ENCODE measurements around the gene MAN1A2. TPM values are rescaled to one million over a fixed set of nuclear protein-coding genes. Genes with fewer than 3 reads are reported as not detected.

MAN1A2 gene
- total and polyA plus RNA-seq, 11 donors = 5.1 to 36.5 (median 19.9) TPM

- Histone ChIP-seq H3K9me3 (peaks cover 0 to 5% (median 0%) of the 10 kb centered on the region in 12 donors), H3K36me3 (no peaks in the 10 kb centered on the region), H3K4me1 (peaks cover 4 to 66% (median 30%) of the 10 kb centered on the region in 12 donors), H3K27me3 (no peaks in the 10 kb centered on the region), H3K4me3 (peak overlapping the region in 9 of 12 donors; percentile 73 to 94 (median 91)), H3K27ac (peak overlapping the region in 1 of 12 donors; percentile 15)
- intact Hi-C loops (cut with DNase I) = no loop called here
- ATAC-seq = no peak
- DNase-seq = no peak
- TF ChIP-seq, protein P1, sequence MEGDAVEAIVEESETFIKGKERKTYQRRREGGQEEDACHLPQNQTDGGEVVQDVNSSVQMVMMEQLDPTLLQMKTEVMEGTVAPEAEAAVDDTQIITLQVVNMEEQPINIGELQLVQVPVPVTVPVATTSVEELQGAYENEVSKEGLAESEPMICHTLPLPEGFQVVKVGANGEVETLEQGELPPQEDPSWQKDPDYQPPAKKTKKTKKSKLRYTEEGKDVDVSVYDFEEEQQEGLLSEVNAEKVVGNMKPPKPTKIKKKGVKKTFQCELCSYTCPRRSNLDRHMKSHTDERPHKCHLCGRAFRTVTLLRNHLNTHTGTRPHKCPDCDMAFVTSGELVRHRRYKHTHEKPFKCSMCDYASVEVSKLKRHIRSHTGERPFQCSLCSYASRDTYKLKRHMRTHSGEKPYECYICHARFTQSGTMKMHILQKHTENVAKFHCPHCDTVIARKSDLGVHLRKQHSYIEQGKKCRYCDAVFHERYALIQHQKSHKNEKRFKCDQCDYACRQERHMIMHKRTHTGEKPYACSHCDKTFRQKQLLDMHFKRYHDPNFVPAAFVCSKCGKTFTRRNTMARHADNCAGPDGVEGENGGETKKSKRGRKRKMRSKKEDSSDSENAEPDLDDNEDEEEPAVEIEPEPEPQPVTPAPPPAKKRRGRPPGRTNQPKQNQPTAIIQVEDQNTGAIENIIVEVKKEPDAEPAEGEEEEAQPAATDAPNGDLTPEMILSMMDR (IDR thresholded peaks at IDR 0.05) = no peak
- no peak for TF ChIP-seq POLR2A (IDR thresholded peaks at IDR 0.05)
Observed at GRCh38 chr1:117370509-117370908, 3.3 kb downstream of the MAN1A2 start.

DNA sequence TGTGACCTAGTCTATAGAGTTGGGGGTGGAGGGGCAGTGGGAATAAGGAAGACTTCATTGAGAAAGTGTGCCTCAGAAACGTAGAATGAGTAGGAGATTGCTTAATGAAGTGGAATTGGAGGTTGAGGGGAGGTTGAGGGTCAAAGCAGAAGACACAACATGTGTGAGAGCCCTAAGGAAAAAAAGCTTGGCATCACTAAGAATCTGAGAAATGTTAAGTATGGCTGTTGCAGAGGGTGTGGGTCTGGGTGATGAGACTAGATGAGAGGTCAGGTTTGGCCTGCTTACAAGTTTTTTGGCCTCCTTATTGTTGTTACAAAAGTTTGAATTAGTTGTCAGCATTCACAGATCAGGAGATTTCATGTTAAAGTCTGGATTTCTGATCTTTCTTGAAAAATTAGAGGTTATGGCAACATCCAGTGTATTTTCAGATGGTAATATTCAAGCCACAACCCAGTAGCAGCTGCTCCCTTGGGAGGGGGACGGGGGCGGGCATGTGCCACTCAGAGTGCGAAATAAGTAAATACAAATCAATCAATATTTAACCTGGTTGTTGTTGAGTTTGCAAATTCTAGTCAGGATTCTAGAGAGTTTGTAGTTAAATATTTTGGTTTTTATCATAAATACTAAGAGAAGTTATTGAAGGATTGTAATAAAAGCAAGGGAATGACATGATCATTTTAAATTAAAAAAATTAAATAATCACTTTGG is 4.3 kb downstream of the MAN1A2 start:
- no peak for DNase-seq
- peak overlapping the region in 1 of 12 donors; percentile 93 for H3K4me3 ChIP-seq
- TF ChIP-seq POLR2A (IDR thresholded peaks at IDR 0.05) = no peak
- TF ChIP-seq, protein P1 (IDR thresholded peaks at IDR 0.05) = no peak
- peaks cover 0 to 59% (median 23%) of the 10 kb centered on the region in 12 donors for H3K4me1 ChIP-seq
- no peaks in the 10 kb centered on the region for H3K36me3 ChIP-seq
- peaks cover 0 to 5% (median 0%) of the 10 kb centered on the region in 12 donors for H3K9me3 ChIP-seq
- intact Hi-C loops (cut with DNase I) = no loop called here
- no peaks in the 10 kb centered on the region for H3K27me3 ChIP-seq
- 83 to 86% (median 85%) methylated on average over 4 of the region's 4 CpGs for WGBS, 4 donors
- no peak for ATAC-seq
- H3K27ac ChIP-seq = no peak overlapping the region

GRCh38 chr1:117372863-117373412 is 5.7 kb downstream of the MAN1A2 start:
- H3K4me1 ChIP-seq = peaks cover 0 to 59% (median 23%) of the 10 kb centered on the region in 12 donors
- no peaks in the 10 kb centered on the region for H3K27me3 ChIP-seq
- TF ChIP-seq, protein P1 (IDR thresholded peaks at IDR 0.05) = no peak
- TF ChIP-seq POLR2A (IDR thresholded peaks at IDR 0.05) = no peak
- H3K4me3 ChIP-seq = no peak overlapping the region
- intact Hi-C loops (cut with DNase I) = no loop called here
- no peak for ATAC-seq
- H3K36me3 ChIP-seq = no peaks in the 10 kb centered on the region
- peaks cover 0 to 5% (median 0%) of the 10 kb centered on the region in 12 donors for H3K9me3 ChIP-seq
- no peak overlapping the region for H3K27ac ChIP-seq
- WGBS, 4 donors = 89 to 94% (median 91%) methylated on average over 5 of the region's 5 CpGs
- no peak for DNase-seq

DNA sequence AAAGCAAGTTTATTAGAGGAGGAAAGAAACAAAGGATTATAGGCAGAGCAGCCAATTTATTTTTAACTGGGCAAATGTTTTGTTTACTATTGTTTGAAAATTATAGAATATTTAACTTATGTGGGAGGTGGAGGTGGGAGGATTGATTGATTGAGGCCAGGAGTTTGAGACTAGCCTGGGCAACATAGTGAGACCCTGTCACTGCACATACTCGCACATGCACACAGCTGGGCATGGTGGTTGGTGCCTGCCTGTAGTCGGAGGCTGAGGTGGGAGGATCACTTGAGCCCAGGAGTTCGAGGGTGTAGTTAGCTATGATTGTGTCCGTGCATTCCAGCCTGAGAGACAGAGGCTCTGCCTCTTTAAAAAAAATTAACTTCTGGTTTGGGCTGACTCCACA is 6.7 kb downstream of the MAN1A2 start:
- no peaks in the 10 kb centered on the region for H3K36me3 ChIP-seq
- ATAC-seq (no peak), DNase-seq (no peak)
- TF ChIP-seq POLR2A (IDR thresholded peaks at IDR 0.05) = no peak
- TF ChIP-seq, protein P1 (IDR thresholded peaks at IDR 0.05) = no peak
- 60 to 67% (median 62%) methylated on average over 4 of the region's 4 CpGs for WGBS, 4 donors
- no peak overlapping the region for H3K27ac ChIP-seq
- intact Hi-C loops (cut with DNase I) = no loop called here
- no peaks in the 10 kb centered on the region for H3K27me3 ChIP-seq
- H3K4me3 ChIP-seq = no peak overlapping the region
- peaks cover 0 to 50% (median 17%) of the 10 kb centered on the region in 12 donors for H3K4me1 ChIP-seq
- peaks cover 0 to 5% (median 0%) of the 10 kb centered on the region in 12 donors for H3K9me3 ChIP-seq

Measured in heart left ventricle (tissue), 16 donors.